ENCODE data around the gene KLK10. TPM values are rescaled to one million over a fixed set of nuclear protein-coding genes. Genes with fewer than 3 reads are reported as not detected.

The KLK10 gene
- polyA plus RNA-seq, 1 donor (not counting 4 experiments of a cell fraction or from before 2014, with no cell fraction given): 56.3 TPM

DNA sequence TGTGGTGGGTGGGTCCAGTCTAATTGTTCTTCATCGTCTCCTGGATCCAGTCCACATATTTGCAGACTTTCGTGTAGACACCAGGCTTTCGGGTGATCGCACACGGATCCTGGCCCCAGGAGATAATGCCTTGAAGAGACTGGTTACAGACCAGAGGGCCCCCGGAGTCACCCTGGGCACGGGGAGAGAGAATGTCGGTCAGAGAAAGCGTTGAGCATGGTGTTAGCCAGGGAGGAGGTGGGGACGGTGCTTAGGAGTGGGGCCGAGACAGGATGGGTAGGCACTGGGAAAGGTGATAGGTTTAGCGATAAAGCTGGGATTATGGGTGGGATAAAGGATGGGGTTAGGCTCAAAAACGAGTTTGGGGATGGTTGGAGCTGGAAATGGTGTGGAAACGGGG lies 3.0 kb upstream of the KLK10 start:
- FAIRE-seq: no peak
- Histone ChIP-seq H3K9ac (ENCODE audit: control insufficient read depth, extremely low read depth, insufficient read depth, low read length) (no peak overlapping the region), H3K27me3 (ENCODE audit: control insufficient read depth, extremely low read depth, insufficient read depth, low read length) (peaks cover 11% of the 10 kb centered on the region), H3K4me3 (ENCODE audit: control insufficient read depth in 2 of 3, extremely low read depth in 1 of 3, insufficient read depth in 2 of 3, low read depth in 1 of 3, low read length in 3 of 3) (no peak overlapping the region), H3K27ac (ENCODE audit: control insufficient read depth, insufficient read depth, low read length) (no peak overlapping the region), H3K4me2 (ENCODE audit: control insufficient read depth, extremely low read depth, insufficient read depth, low read depth, low read length) (no peak overlapping the region), H3K4me1 (ENCODE audit: control insufficient read depth, extremely low read depth, insufficient read depth, low read length) (peaks cover 30% of the 10 kb centered on the region), H3K36me3 (ENCODE audit: control insufficient read depth in 2 of 2, extremely low read depth in 1 of 2, insufficient read depth in 2 of 2, low read length in 2 of 2) (peaks cover 0 to 5% of the 10 kb centered on the region in 2 experiments), H4K20me1 (ENCODE audit: control insufficient read depth, extremely low read depth, insufficient read depth, low read length) (no peaks in the 10 kb centered on the region), H3K9me1 (ENCODE audit: control insufficient read depth, extremely low read depth, insufficient read depth, low read length) (no peaks in the 10 kb centered on the region), H2AFZ (ENCODE audit: control insufficient read depth, low read length) (no peak overlapping the region), H3K79me2 (ENCODE audit: control insufficient read depth, insufficient read depth, low read length) (no peaks in the 10 kb centered on the region), H3K9me3 (ENCODE audit: control insufficient read depth, low read depth, low read length) (no peaks in the 10 kb centered on the region)
- TF ChIP-seq, protein P1, sequence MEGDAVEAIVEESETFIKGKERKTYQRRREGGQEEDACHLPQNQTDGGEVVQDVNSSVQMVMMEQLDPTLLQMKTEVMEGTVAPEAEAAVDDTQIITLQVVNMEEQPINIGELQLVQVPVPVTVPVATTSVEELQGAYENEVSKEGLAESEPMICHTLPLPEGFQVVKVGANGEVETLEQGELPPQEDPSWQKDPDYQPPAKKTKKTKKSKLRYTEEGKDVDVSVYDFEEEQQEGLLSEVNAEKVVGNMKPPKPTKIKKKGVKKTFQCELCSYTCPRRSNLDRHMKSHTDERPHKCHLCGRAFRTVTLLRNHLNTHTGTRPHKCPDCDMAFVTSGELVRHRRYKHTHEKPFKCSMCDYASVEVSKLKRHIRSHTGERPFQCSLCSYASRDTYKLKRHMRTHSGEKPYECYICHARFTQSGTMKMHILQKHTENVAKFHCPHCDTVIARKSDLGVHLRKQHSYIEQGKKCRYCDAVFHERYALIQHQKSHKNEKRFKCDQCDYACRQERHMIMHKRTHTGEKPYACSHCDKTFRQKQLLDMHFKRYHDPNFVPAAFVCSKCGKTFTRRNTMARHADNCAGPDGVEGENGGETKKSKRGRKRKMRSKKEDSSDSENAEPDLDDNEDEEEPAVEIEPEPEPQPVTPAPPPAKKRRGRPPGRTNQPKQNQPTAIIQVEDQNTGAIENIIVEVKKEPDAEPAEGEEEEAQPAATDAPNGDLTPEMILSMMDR (optimal IDR thresholded peaks at IDR 0.05 in 1 of 3, IDR thresholded peaks at IDR 0.05 in 1 of 3, conservative IDR thresholded peaks at IDR 0.05 in 1 of 3; ENCODE audit: extremely low read depth in 1 of 3, insufficient read depth in 2 of 3, low read length in 3 of 3): no peak
- no peak for TF ChIP-seq EZH2 (IDR thresholded peaks at IDR 0.05; ENCODE audit: low read length)
- dilution Hi-C loops (cut with MboI; ENCODE audit: extremely low pct_ligation_motif_present, low sequenced_read_pairs): no loop called here
- DNase-seq (ENCODE audit: low read depth, low spot score): no peak

DNA sequence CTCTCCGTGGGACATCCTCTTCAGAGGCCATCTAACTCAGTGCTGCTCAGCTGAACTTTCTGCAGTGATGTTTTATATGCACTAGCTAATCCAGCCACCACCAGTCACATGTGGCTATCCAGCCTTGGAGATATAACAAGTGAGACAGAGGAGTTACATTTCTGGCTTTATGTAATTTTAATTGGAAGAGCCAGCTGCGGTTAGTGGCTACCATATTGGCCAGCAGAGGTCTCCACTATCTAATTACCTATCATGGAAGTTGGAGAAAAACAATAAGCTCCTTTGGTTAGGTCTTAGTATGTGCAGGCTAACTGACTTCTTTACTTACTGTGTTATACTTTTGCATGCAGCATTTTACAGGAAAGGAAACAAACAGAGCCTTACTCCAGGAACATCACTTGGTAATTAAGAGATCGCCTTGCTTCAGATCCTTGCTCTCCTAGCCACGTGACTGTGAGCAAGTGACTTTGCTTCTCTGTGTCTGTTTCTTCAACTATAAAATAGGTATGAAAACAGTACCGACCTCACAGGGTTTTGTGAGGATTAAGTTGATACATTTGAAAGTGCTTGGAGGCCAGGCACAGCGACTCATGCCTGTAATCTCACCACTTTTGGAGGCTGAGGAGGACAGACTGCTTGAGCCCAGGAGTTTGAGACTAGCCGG lies 1.6 kb upstream of the KLK10 start:
- H3K9me3 ChIP-seq (ENCODE audit: control insufficient read depth, low read depth, low read length): no peaks in the 10 kb centered on the region
- H3K27ac ChIP-seq (ENCODE audit: control insufficient read depth, insufficient read depth, low read length): no peak overlapping the region
- dilution Hi-C loops (cut with MboI; ENCODE audit: extremely low pct_ligation_motif_present, low sequenced_read_pairs): no loop called here
- FAIRE-seq: peak; percentile 78
- no peak overlapping the region for H3K4me3 ChIP-seq (ENCODE audit: control insufficient read depth in 2 of 3, extremely low read depth in 1 of 3, insufficient read depth in 2 of 3, low read depth in 1 of 3, low read length in 3 of 3)
- H3K27me3 ChIP-seq (ENCODE audit: control insufficient read depth, extremely low read depth, insufficient read depth, low read length): peaks cover 10% of the 10 kb centered on the region
- no peaks in the 10 kb centered on the region for H4K20me1 ChIP-seq (ENCODE audit: control insufficient read depth, extremely low read depth, insufficient read depth, low read length)
- no peak for TF ChIP-seq EZH2 (IDR thresholded peaks at IDR 0.05; ENCODE audit: low read length)
- TF ChIP-seq, protein P1 (optimal IDR thresholded peaks at IDR 0.05 in 1 of 3, IDR thresholded peaks at IDR 0.05 in 1 of 3, conservative IDR thresholded peaks at IDR 0.05 in 1 of 3; ENCODE audit: extremely low read depth in 1 of 3, insufficient read depth in 2 of 3, low read length in 3 of 3): peak; percentile 45 to 78 (median 65)
- no peak overlapping the region for H3K9ac ChIP-seq (ENCODE audit: control insufficient read depth, extremely low read depth, insufficient read depth, low read length)
- peaks cover 0 to 6% of the 10 kb centered on the region in 2 experiments for H3K36me3 ChIP-seq (ENCODE audit: control insufficient read depth in 2 of 2, extremely low read depth in 1 of 2, insufficient read depth in 2 of 2, low read length in 2 of 2)
- H3K79me2 ChIP-seq (ENCODE audit: control insufficient read depth, insufficient read depth, low read length): no peaks in the 10 kb centered on the region
- no peak overlapping the region for H3K4me2 ChIP-seq (ENCODE audit: control insufficient read depth, extremely low read depth, insufficient read depth, low read depth, low read length)
- DNase-seq (ENCODE audit: low read depth, low spot score): no peak
- no peaks in the 10 kb centered on the region for H3K9me1 ChIP-seq (ENCODE audit: control insufficient read depth, extremely low read depth, insufficient read depth, low read length)
- peaks cover 19% of the 10 kb centered on the region for H3K4me1 ChIP-seq (ENCODE audit: control insufficient read depth, extremely low read depth, insufficient read depth, low read length)
- H2AFZ ChIP-seq (ENCODE audit: control insufficient read depth, low read length): no peak overlapping the region
